Measurements from ENCODE around the gene ZBTB7B. TPM values are rescaled to one million over a fixed set of nuclear protein-coding genes. Genes with fewer than 3 reads are reported as not detected.

ZBTB7B gene
- 15.3 and 24.5 TPM in 2 replicates for total RNA-seq (2014; rRNA removed; shearing (Covaris generic))

- Histone ChIP-seq H3K4me3 (peak within 1 kb of the TSS; percentile 57), H3K36me3 (no peaks in the 10 kb centered on the region), H3K27ac (no peak within 1 kb of the TSS), H3K4me1 (replicated peaks) (peaks cover 29% of the 10 kb centered on the region), H3K27me3 (replicated peaks) (no peaks in the 10 kb centered on the region), H3K9me3 (replicated peaks) (no peaks in the 10 kb centered on the region; the same call in 1 of the 2 replicates)
- peak in 1 of 2 experiments; percentile 54 for DNase-seq (ENCODE audit: low read depth in 1 of 2, low spot score in 2 of 2)
These were observed at the start of gene ZBTB7B for GRCh38 chr1:155002464-155003226. Gene ZBTB7B, plus strand, starts transcription at chr1:155002802. Its CDS starts 11,859 bp downstream, at chr1:155014661.

GRCh38 chr1:154953611-154954038, 49.0 kb upstream of the ZBTB7B start:
- Histone ChIP-seq H3K27ac (no peak overlapping the region), H3K4me3 (no peak overlapping the region), H3K4me1 (replicated peaks) (peaks cover 11% of the 10 kb centered on the region), H3K36me3 (peaks cover 8% of the 10 kb centered on the region), H3K27me3 (replicated peaks) (no peaks in the 10 kb centered on the region), H3K9me3 (replicated peaks) (no peaks in the 10 kb centered on the region)
- no peak for DNase-seq (ENCODE audit: low read depth in 1 of 2, low spot score in 2 of 2)

- no peak overlapping the region for H3K4me3 ChIP-seq
- H3K9me3 ChIP-seq (replicated peaks) = no peaks in the 10 kb centered on the region
- H3K27me3 ChIP-seq (replicated peaks) = no peaks in the 10 kb centered on the region
- H3K36me3 ChIP-seq = peaks cover 17% of the 10 kb centered on the region
- H3K4me1 ChIP-seq (replicated peaks) = peaks cover 11% of the 10 kb centered on the region
- no peak for DNase-seq (ENCODE audit: low read depth in 1 of 2, low spot score in 2 of 2)
- no peak overlapping the region for H3K27ac ChIP-seq
These were observed 48.1 kb upstream of the ZBTB7B start for GRCh38 chr1:154954541-154954940.

GRCh38 chr1:154955039-154955717, 47.4 kb upstream of the ZBTB7B start:
- H3K9me3 ChIP-seq (replicated peaks) = no peaks in the 10 kb centered on the region
- peak overlapping the region; percentile 34 for H3K4me3 ChIP-seq
- peaks cover 21% of the 10 kb centered on the region for H3K36me3 ChIP-seq
- peaks cover 11% of the 10 kb centered on the region for H3K4me1 ChIP-seq (replicated peaks)
- H3K27ac ChIP-seq = peak overlapping the region; percentile 4
- no peak for DNase-seq (ENCODE audit: low read depth in 1 of 2, low spot score in 2 of 2)
- H3K27me3 ChIP-seq (replicated peaks) = no peaks in the 10 kb centered on the region

- peaks cover 16% of the 10 kb centered on the region for H3K4me1 ChIP-seq (replicated peaks)
- peak; percentile 72 to 92 for DNase-seq (ENCODE audit: low read depth in 1 of 2, low spot score in 2 of 2)
- H3K4me3 ChIP-seq = peak within 1 kb of the TSS; percentile 34
- no peaks in the 10 kb centered on the region for H3K27me3 ChIP-seq (replicated peaks)
- no peaks in the 10 kb centered on the region for H3K9me3 ChIP-seq (replicated peaks)
- H3K36me3 ChIP-seq = peaks cover 23% of the 10 kb centered on the region
- H3K27ac ChIP-seq = peak within 1 kb of the TSS; percentile 4
These were observed 46.7 kb upstream of the ZBTB7B start, which contains the start of gene PBXIP1 for GRCh38 chr1:154955718-154956543. Gene PBXIP1, minus strand, starts transcription at chr1:154956099. Its CDS starts 2,378 bp downstream, at chr1:154953721.

GRCh38 chr1:154956544-154956941, 46.1 kb upstream of the ZBTB7B start:
- H3K9me3 ChIP-seq (replicated peaks) = peaks cover 3% of the 10 kb centered on the region
- H3K27me3 ChIP-seq (replicated peaks) = no peaks in the 10 kb centered on the region
- H3K36me3 ChIP-seq = peaks cover 26% of the 10 kb centered on the region
- H3K4me3 ChIP-seq = peak overlapping the region; percentile 34
- peaks cover 20% of the 10 kb centered on the region for H3K4me1 ChIP-seq (replicated peaks)
- DNase-seq (ENCODE audit: low read depth in 1 of 2, low spot score in 2 of 2) = no peak
- no peak overlapping the region for H3K27ac ChIP-seq

GRCh38 chr1:154957091-154957657, 45.4 kb upstream of the ZBTB7B start:
- H3K4me1 ChIP-seq (replicated peaks) = peaks cover 26% of the 10 kb centered on the region
- H3K27ac ChIP-seq = no peak overlapping the region
- no peaks in the 10 kb centered on the region for H3K27me3 ChIP-seq (replicated peaks)
- H3K36me3 ChIP-seq = peaks cover 32% of the 10 kb centered on the region
- H3K9me3 ChIP-seq (replicated peaks) = peaks cover 6% of the 10 kb centered on the region
- no peak overlapping the region for H3K4me3 ChIP-seq
- no peak for DNase-seq (ENCODE audit: low read depth in 1 of 2, low spot score in 2 of 2)

GRCh38 chr1:154958036-154958435, 44.6 kb upstream of the ZBTB7B start:
- H3K4me1 ChIP-seq (replicated peaks) = peaks cover 33% of the 10 kb centered on the region
- no peak overlapping the region for H3K27ac ChIP-seq
- H3K27me3 ChIP-seq (replicated peaks) = no peaks in the 10 kb centered on the region
- no peak overlapping the region for H3K4me3 ChIP-seq
- no peak for DNase-seq (ENCODE audit: low read depth in 1 of 2, low spot score in 2 of 2)
- peaks cover 6% of the 10 kb centered on the region for H3K9me3 ChIP-seq (replicated peaks)
- peaks cover 41% of the 10 kb centered on the region for H3K36me3 ChIP-seq

- DNase-seq (ENCODE audit: low read depth in 1 of 2, low spot score in 2 of 2) = no peak
- H3K36me3 ChIP-seq = peaks cover 49% of the 10 kb centered on the region
- no peak overlapping the region for H3K4me3 ChIP-seq
- peaks cover 34% of the 10 kb centered on the region for H3K4me1 ChIP-seq (replicated peaks)
- H3K9me3 ChIP-seq (replicated peaks) = peaks cover 6% of the 10 kb centered on the region
- H3K27me3 ChIP-seq (replicated peaks) = no peaks in the 10 kb centered on the region
- H3K27ac ChIP-seq = no peak overlapping the region
These were observed 43.7 kb upstream of the ZBTB7B start for GRCh38 chr1:154958681-154959425.

- H3K27ac ChIP-seq = no peak overlapping the region
- peaks cover 34% of the 10 kb centered on the region for H3K4me1 ChIP-seq (replicated peaks)
- H3K27me3 ChIP-seq (replicated peaks) = no peaks in the 10 kb centered on the region
- H3K9me3 ChIP-seq (replicated peaks) = peaks cover 6% of the 10 kb centered on the region
- H3K36me3 ChIP-seq = peaks cover 54% of the 10 kb centered on the region
- no peak overlapping the region for H3K4me3 ChIP-seq
- no peak for DNase-seq (ENCODE audit: low read depth in 1 of 2, low spot score in 2 of 2)
These were observed 43.2 kb upstream of the ZBTB7B start for GRCh38 chr1:154959426-154959780.

GRCh38 chr1:154960446-154961136, 42.0 kb upstream of the ZBTB7B start:
- H3K27ac ChIP-seq = no peak overlapping the region
- H3K4me1 ChIP-seq (replicated peaks) = peaks cover 29% of the 10 kb centered on the region
- DNase-seq (ENCODE audit: low read depth in 1 of 2, low spot score in 2 of 2) = no peak
- peaks cover 6% of the 10 kb centered on the region for H3K9me3 ChIP-seq (replicated peaks)
- H3K36me3 ChIP-seq = peaks cover 66% of the 10 kb centered on the region
- H3K27me3 ChIP-seq (replicated peaks) = no peaks in the 10 kb centered on the region
- H3K4me3 ChIP-seq = peak overlapping the region; percentile 97

Measured in SJSA1 (cell line).